IMR-90 (cell line): ENCODE results near the gene SELENOP. TPM values are rescaled to one million over a fixed set of nuclear protein-coding genes. Genes with fewer than 3 reads are reported as not detected.

Experiments
- ATAC-seq: fragments of 200-7000 bp; cut with Tn5 transposase; 2 replicates; pipeline ENCODE4 v1.9.1; 2020; ENCODE audit warnings: low read depth, mild to moderate bottlenecking, moderate library complexity
- BruUV-seq: library from RNA; stranded (reverse); fragments of 400-500 nt; replicated peaks from 2 replicates; lab custom pipeline; 2021; lab: Mats Ljungman, UMichigan
- CTCF ChIA-PET: fragments of 300-600 bp; formaldehyde crosslinking; extraction: SDS; loops from one replicate; lab custom pipeline; 2021; ENCODE audit warnings: antibody characterized with exemption; lab: Yijun Ruan, JAX
- POLR2A ChIA-PET: fragments of 300-600 bp; sonication (Branson Sonifier 250); formaldehyde crosslinking; loops from one replicate; lab custom pipeline; 2022; ENCODE audit warnings: antibody characterized with exemption; ENCODE audit not compliant: unreplicated experiment; lab: Charles Lee
- DNase-seq: peaks from one replicate; pipeline ENCODE4 v3.0.0; 2013
- H2AFZ ChIP-seq: replicated peaks from 2 replicates; pipeline ENCODE3; 2013; ENCODE audit warnings: low read length, mild to moderate bottlenecking; ENCODE audit not compliant: poor library complexity
- H2AK5ac ChIP-seq: 2 replicates; pipeline ENCODE4 v1.6.1; 2013; ENCODE audit warnings: low read depth, low read length, inconsistent platforms
- H2AK9ac ChIP-seq: replicated peaks from 2 replicates; pipeline ENCODE3; 2013; ENCODE audit warnings: mild to moderate bottlenecking, low read depth, low read length, moderate library complexity; ENCODE audit not compliant: poor library complexity
- H2BK120ac ChIP-seq: 2 replicates; pipeline ENCODE4 v1.6.1; 2013; ENCODE audit warnings: low read depth, low read length, inconsistent platforms
- H2BK15ac ChIP-seq: 3 replicates; pipeline ENCODE4 v1.6.1; 2013; ENCODE audit warnings: low read depth, low read length, inconsistent platforms
- H2BK20ac ChIP-seq: 2 replicates; pipeline ENCODE4 v1.6.1; 2013; ENCODE audit warnings: low read depth, mild to moderate bottlenecking, inconsistent platforms, low read length, moderate library complexity
- H2BK5ac ChIP-seq: 2 replicates; pipeline ENCODE4 v1.6.1; 2013; ENCODE audit warnings: mild to moderate bottlenecking, low read depth, low read length, inconsistent platforms; ENCODE audit not compliant: poor library complexity, severe bottlenecking
- H3K14ac ChIP-seq: replicated peaks from 2 replicates; pipeline ENCODE4 v1.6.1; 2013; ENCODE audit warnings: low read depth, low read length, inconsistent platforms
- H3K18ac ChIP-seq: 2 replicates; pipeline ENCODE4 v1.6.1; 2013; ENCODE audit warnings: low read depth, low read length, control low read depth
- H3K23ac ChIP-seq: 2 replicates; pipeline ENCODE4 v1.6.1; 2013; ENCODE audit warnings: low read depth, low read length, inconsistent platforms
- H3K27ac ChIP-seq: 2 replicates; pipeline ENCODE4 v1.5.1; 2013; ENCODE audit warnings: mild to moderate bottlenecking, control low read depth, low read length; ENCODE audit not compliant: insufficient read depth
- H3K27me3 ChIP-seq: 2 replicates; pipeline ENCODE4 v1.6.1; 2013; ENCODE audit warnings: low read length; ENCODE audit not compliant: control insufficient read depth, insufficient read depth
- H3K36me3 ChIP-seq: 2 replicates; pipeline ENCODE4 v1.6.1; 2013; ENCODE audit warnings: low read length, mixed read lengths; ENCODE audit not compliant: control insufficient read depth, insufficient read depth
- H3K4ac ChIP-seq: 2 replicates; pipeline ENCODE4 v1.6.1; 2013; ENCODE audit warnings: low read depth, low read length, inconsistent platforms
- H3K4me1 ChIP-seq: 2 replicates; pipeline ENCODE4 v1.6.1; 2013; ENCODE audit warnings: low read length, mixed read lengths; ENCODE audit not compliant: control insufficient read depth, insufficient read depth
- H3K4me2 ChIP-seq: 2 replicates; pipeline ENCODE4 v1.6.1; 2013; ENCODE audit warnings: low read depth, mild to moderate bottlenecking, control low read depth, low read length, moderate library complexity
- H3K4me3 ChIP-seq: 2 replicates; pipeline ENCODE4 v1.5.1; 2013; ENCODE audit warnings: low read depth, mild to moderate bottlenecking, control low read depth, low read length, moderate library complexity; ENCODE audit not compliant: insufficient read depth
- H3K56ac ChIP-seq: 2 replicates; pipeline ENCODE4 v1.6.1; 2013; ENCODE audit warnings: low read length, inconsistent platforms; ENCODE audit not compliant: insufficient read depth; ENCODE audit errors: extremely low read depth
- H3K79me1 ChIP-seq, 2 experiments: 2 replicates each; pipeline ENCODE4 v1.6.1; 2013; ENCODE audit warnings: low read length in 2 of 2, inconsistent platforms in 1 of 2, low read depth in 1 of 2
- H3K9ac ChIP-seq: 2 replicates; pipeline ENCODE4 v1.6.1; 2013; ENCODE audit warnings: low read depth, low read length, control low read depth
- H3K9me1 ChIP-seq: 2 replicates; pipeline ENCODE4 v1.6.1; 2013; ENCODE audit warnings: low read length, inconsistent platforms; ENCODE audit not compliant: insufficient read depth
- H3K9me3 ChIP-seq: 2 replicates; pipeline ENCODE4 v1.6.1; 2013; ENCODE audit warnings: low read length; ENCODE audit not compliant: control insufficient read depth, insufficient read depth
- H4K20me1 ChIP-seq: 2 replicates; pipeline ENCODE4 v1.6.1; 2013; ENCODE audit warnings: low read length, inconsistent platforms; ENCODE audit not compliant: insufficient read depth
- H4K5ac ChIP-seq: 2 replicates; pipeline ENCODE4 v1.6.1; 2013; ENCODE audit warnings: mild to moderate bottlenecking, low read depth, low read length, control low read depth
- H4K8ac ChIP-seq, 2 experiments: 2 replicates each; pipeline ENCODE4 v1.6.1; 2013; ENCODE audit warnings: low read depth in 2 of 2, low read length in 2 of 2, control low read depth in 1 of 2, inconsistent platforms in 1 of 2
- H4K91ac ChIP-seq: 2 replicates; pipeline ENCODE4 v1.6.1; 2013; ENCODE audit warnings: low read depth, low read length, inconsistent platforms; ENCODE audit not compliant: insufficient read depth
- CHD1 ChIP-seq: IDR thresholded peaks from 2 replicates; pipeline ENCODE4 v1.6.1; 2012; ENCODE audit warnings: low read depth, low read length, improper control_type of control experiment
- MAFK ChIP-seq: IDR thresholded peaks from 2 replicates; pipeline ENCODE4 v1.6.1; 2012; ENCODE audit warnings: low read depth, low read length, improper control_type of control experiment
- MXI1 ChIP-seq: IDR thresholded peaks from 2 replicates; pipeline ENCODE4 v1.6.1; 2012; ENCODE audit warnings: low read depth, mild to moderate bottlenecking, low read length, moderate library complexity, borderline replicate concordance
- NFE2L2 ChIP-seq: fragments of 150-350 bp; IDR thresholded peaks from 2 replicates; pipeline ENCODE4 v1.6.1; 2016; ENCODE audit warnings: low read depth, mild to moderate bottlenecking, low read length
- POLR2A ChIP-seq: IDR thresholded peaks from 2 replicates; pipeline ENCODE4 v1.6.1; 2012; ENCODE audit warnings: mild to moderate bottlenecking, low read depth, low read length
- RAD21 ChIP-seq: IDR thresholded peaks from 2 replicates; pipeline ENCODE4 v1.6.1; 2012; ENCODE audit warnings: low read length, improper control_type of control experiment
- RCOR1 ChIP-seq: IDR thresholded peaks from 2 replicates; pipeline ENCODE4 v1.6.1; 2012; ENCODE audit warnings: mild to moderate bottlenecking, low read length, improper control_type of control experiment; ENCODE audit not compliant: insufficient replicate concordance
- SMC3 ChIP-seq: fragments of 150-350 bp; IDR thresholded peaks from 2 replicates; pipeline ENCODE4 v1.6.1; 2016; ENCODE audit warnings: low read depth, mild to moderate bottlenecking, antibody characterized with exemption, low read length, moderate library complexity
- WGBS, 2 experiments: methylation state at CpG; one replicate each; pipeline versions ENCODE4 v1.1.5 to v1.1.7; 2013; ENCODE audit warnings: missing lambda C conversion rate in 2 of 2; ENCODE audit not compliant: insufficient read length in 1 of 2; ENCODE audit errors: extremely low coverage in 2 of 2; 5-methylcytosine and 5-hydroxymethylcytosine counted together
- dilution Hi-C: fragments of 300-500 bp; cut with HindIII; formaldehyde crosslinking; loops from one replicate; pipeline ENCODE4 v1.14.3; 2018; ENCODE audit warnings: low sequenced_read_pairs; ENCODE audit not compliant: unreplicated experiment
- in situ Hi-C: fragments of 300-500 bp; cut with MboI; formaldehyde crosslinking; loops from 3 replicates; pipeline ENCODE4 v1.14.3; 2019; ENCODE audit warnings: low sequenced_read_pairs, inconsistent platforms, mixed read lengths
- intact Hi-C: fragments of 100-400 bp; cut with micrococcal nuclease; formaldehyde crosslinking; loops from 2 replicates; pipeline ENCODE4 v1.10.0; 2022
- polyA plus RNA-seq, 3 experiments: library from polyadenylated mRNA; depleted of rRNA; stranded (reverse); fragments of >200 nt; gene quantifications; 2 replicates each; pipeline ENCODE4 v1.2.3, GENCODE V29; 2012; ENCODE audit warnings: low replicate concordance in 1 of 3
- total RNA-seq: library from RNA; depleted of rRNA; stranded (reverse); fragments of >200 nt; gene quantifications from 2 replicates; pipeline ENCODE4 v1.2.3, GENCODE V29; 2012
- TF ChIP-seq, protein P1 (sequence below): fragments of 150-350 bp; IDR thresholded peaks from 2 replicates; pipeline ENCODE4 v1.6.1; 2016; ENCODE audit warnings: low read depth, mild to moderate bottlenecking, low read length, moderate library complexity, borderline replicate concordance

SELENOP gene
- total and polyA plus RNA-seq, 2 of the 4 experiments (the other 2 are of a cell fraction): 0.55 to 1.1 TPM

GRCh38 chr5:42800748-42801330, 10.9 kb downstream of the SELENOP start:
- Histone ChIP-seq H3K79me1 (no peaks in the 10 kb centered on the region), H4K91ac (no peak overlapping the region), H3K9me3 (no peaks in the 10 kb centered on the region), H3K36me3 (no peaks in the 10 kb centered on the region), H3K27me3 (no peaks in the 10 kb centered on the region), H4K20me1 (no peaks in the 10 kb centered on the region), H2AK5ac (no peak overlapping the region), H3K14ac (no peak overlapping the region), H3K9me1 (no peaks in the 10 kb centered on the region), H4K8ac (no peak overlapping the region), H4K5ac (no peak overlapping the region), H3K18ac (no peak overlapping the region), H2BK5ac (no peak overlapping the region), H3K23ac (no peak overlapping the region), H3K9ac (no peak overlapping the region), H2BK20ac (no peak overlapping the region), H3K4me2 (no peak overlapping the region), H2AFZ (no peak overlapping the region), H3K27ac (no peak overlapping the region), H3K4me3 (no peak overlapping the region), H3K4me1 (no peaks in the 10 kb centered on the region), H3K56ac (no peak overlapping the region), H2AK9ac (no peak overlapping the region), H3K4ac (no peak overlapping the region), H2BK15ac (no peak overlapping the region), H2BK120ac (no peak overlapping the region)
- BruUV-seq: no TSS peak
- POLR2A ChIA-PET: no interaction called here
- dilution Hi-C loops: no loop called here
- TF ChIP-seq SMC3: no peak
- TF ChIP-seq, protein P1, sequence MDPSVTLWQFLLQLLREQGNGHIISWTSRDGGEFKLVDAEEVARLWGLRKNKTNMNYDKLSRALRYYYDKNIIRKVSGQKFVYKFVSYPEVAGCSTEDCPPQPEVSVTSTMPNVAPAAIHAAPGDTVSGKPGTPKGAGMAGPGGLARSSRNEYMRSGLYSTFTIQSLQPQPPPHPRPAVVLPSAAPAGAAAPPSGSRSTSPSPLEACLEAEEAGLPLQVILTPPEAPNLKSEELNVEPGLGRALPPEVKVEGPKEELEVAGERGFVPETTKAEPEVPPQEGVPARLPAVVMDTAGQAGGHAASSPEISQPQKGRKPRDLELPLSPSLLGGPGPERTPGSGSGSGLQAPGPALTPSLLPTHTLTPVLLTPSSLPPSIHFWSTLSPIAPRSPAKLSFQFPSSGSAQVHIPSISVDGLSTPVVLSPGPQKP: no peak
- TF ChIP-seq NFE2L2: no peak
- no peak for TF ChIP-seq MXI1
- TF ChIP-seq POLR2A: no peak
- TF ChIP-seq CHD1: no peak
- TF ChIP-seq RAD21: no peak
- TF ChIP-seq RCOR1: no peak
- TF ChIP-seq MAFK: no peak
- 100% methylated on average over 1 of the region's 8 CpGs; no CpG with 5 or more reads in 1 of the 2 experiments for WGBS, 2 experiments
- intact Hi-C loops: no loop called here
- DNase-seq (no peak), ATAC-seq (no peak)
- in situ Hi-C loops: no loop called here
- CTCF ChIA-PET: no interaction called here
